CMK (cell line): ENCODE results near the gene RXRA.
A peak's percentile ranks its signal among the peaks of the same experiment; 100 is the strongest.

ENCODE experiments used
- DNase-seq: peaks from one replicate; pipeline ENCODE4 v3.0.0-alpha.2; 2010; ENCODE audit warnings: low read depth

Gene RXRA

GRCh38 chr9:134454476-134454857 lies 128.2 kb downstream of the RXRA start:
- no peak for DNase-seq

DNA sequence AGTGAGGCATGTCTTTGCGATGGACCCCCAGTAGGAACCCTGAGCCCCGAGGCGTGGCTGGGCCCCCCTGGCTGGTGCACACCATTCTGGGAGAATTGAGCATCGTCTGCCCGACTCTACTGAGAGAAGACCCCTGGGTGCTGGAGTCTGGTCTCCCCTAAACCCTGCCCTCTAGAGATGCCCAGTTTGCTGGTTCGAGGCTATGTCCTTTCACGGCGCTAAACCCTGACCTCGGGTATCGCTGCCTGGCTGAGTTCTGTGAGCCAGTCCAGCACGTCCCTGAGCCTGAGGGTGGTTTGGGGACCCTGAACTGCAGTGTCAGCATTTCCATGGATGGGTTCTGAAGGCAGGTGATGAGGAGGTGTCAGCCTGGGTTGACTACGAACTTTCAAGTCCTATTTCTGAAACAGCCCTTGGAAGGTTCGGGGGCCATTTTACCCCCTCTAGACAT lies 128.8 kb downstream of the RXRA start:
- no peak for DNase-seq

- DNase-seq: no peak
These were observed 129.3 kb downstream of the RXRA start for GRCh38 chr9:134455537-134455933.

DNA sequence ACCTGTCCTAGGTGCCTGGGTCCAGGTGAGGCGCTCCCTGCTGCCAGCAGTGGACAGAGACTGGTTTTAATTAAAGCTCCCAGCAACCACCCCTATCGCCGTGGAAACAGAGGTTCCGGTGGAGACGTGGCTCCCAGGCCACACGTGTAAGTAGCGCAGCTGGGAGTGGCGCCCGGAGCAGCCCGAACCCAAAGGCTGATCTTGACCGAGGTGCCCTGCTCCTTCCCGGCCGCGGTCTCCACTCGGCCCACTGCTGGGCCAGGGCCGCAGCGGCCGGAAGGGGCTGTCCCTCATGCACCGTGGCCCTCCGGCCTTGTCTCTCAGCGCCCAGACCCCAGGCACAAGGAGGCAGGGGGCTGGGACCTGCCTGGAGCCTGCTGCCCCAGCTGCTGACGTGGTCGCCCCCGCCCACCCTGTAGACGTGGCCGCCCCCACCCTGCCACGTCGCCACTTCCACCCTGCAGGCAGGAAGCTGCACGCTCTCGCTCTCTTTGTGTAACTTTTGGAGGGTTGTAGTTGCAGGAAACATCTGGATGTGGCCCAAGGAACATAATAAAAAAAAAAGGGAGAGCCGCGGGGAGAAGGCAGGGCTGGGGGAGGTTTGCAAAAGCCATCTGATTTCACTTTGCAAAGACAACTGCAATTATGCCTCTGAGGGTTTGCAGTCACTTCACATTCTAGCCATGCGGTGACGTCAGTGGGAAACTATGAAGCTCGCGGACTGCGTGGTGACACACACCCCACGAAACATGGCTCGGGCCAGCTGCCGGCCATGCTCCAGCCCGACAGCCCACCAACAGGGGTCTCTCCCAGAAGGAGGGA lies 129.9 kb downstream of the RXRA start:
- peak; percentile 91 for DNase-seq

DNA sequence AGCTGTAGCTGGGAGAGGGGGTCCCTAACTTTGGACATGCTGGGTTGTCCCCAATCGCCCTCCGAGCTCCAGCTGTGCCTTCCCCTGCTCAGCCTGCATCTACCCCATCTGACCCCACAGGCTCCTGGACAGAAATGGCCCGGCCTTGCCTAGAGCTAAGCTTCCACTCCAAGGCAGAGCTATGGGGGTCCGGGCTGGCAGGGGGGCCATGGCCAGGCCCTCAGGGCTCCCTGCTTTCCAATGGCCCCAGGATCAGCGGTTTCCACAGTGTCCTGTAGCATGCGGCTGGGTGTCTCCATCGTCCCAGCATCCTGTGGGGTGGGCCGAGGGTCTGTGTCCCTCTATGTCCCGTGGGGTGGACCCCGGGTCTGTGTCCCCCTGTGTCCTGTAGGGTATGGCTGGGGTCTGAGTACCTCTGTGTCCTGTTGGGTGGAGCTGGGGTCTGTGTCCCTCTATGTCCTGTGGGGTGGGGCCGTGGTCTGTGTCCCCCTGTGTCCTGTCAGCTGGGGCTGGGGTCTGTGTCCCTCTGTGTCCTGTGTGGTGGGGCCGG lies 130.6 kb downstream of the RXRA start:
- DNase-seq: no peak

DNA sequence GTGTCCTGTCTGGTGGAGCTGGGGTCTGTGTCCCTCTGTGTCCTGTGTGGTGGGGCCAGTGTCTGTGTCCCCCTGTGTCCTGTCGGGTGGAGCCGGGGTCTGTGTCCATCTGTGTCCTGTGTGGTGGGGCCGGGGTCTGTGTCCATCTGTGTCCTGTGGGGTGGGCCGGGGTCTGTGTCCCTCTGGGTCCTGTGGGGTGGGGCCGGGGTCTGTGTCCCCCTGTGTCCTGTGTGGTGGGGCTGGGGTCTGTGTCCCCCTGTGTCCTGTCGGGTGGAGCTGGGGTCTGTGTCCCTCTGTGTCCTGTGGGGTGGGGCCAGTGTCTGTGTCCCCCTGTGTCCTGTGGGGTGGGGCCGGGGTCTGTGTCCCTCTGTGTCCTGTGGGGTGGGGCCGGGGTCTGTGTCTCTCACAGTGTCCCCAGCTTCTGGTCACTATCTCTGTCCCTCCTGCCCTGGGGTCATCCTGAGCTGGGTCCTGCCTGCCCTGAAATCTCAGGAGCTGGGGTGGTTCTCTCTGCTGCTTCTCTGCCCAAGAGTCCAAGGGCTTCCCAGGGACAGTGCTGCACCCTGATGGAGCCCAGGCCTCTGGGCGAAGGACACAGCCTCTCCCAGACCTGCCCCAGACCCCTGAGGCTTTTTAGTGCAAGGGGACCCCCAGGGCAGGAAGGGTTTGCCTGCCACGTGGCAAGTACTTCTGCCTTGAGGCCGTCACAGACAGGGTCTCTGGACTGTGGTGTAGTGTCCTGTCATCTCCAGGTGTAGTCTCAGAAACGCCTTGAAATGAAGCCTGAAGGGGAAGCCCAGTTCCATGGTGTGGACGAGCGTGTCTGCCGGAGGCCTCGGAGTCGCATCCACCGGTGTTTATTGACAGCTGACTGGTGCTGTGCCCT lies 131.3 kb downstream of the RXRA start:
- DNase-seq: no peak

- DNase-seq: no peak
These were observed 132.2 kb downstream of the RXRA start for GRCh38 chr9:134458207-134459108.

DNA sequence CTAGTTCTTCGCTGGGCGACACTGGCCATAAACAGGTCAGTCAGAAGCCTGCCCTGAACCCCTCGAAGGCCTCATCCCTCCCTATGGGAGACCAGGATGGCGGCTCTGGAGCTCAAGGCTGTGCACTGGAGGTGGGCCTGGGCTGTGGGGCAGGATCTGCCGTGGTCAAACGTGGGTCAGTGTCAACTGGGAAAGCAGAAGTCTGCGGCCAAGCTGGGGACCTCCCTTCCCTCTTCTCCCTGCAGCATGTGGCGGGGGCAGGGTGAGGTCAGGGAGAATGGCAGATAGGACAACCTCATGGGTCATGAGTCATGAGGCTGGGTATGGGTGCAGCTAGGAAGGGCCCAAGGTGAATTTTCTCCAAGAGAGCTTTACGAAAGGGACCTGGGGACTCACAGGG lies 132.9 kb downstream of the RXRA start:
- peak; percentile 67 for DNase-seq

GRCh38 chr9:134459573-134459972 lies 133.3 kb downstream of the RXRA start:
- no peak for DNase-seq

GRCh38 chr9:134460206-134460605 lies 134.0 kb downstream of the RXRA start:
- no peak for DNase-seq

GRCh38 chr9:134460896-134461295 lies 134.6 kb downstream of the RXRA start:
- DNase-seq: no peak

GRCh38 chr9:134461426-134461982 lies 135.2 kb downstream of the RXRA start:
- DNase-seq: no peak

DNA sequence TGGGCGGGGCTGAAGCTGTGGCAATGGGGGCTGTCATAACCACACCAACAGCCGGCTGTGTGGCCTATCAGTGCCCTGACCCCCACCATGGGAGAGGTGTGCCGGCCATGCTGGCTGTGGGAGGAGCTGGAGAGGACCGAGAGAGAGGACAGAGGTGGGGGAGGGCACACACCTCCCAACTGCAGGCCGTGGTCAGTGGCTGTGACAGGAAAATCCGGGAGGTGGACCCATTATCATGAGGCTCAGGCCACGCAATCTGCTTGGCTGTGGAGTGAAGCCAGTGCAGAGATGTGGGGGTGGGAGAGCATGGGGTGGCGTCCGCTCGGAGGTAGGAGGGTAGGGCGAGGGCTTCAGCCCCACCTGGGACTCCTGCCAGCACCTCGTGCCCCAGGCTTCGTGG lies 136.1 kb downstream of the RXRA start:
- DNase-seq: no peak

GRCh38 chr9:134463280-134463679 lies 137.0 kb downstream of the RXRA start:
- no peak for DNase-seq

DNA sequence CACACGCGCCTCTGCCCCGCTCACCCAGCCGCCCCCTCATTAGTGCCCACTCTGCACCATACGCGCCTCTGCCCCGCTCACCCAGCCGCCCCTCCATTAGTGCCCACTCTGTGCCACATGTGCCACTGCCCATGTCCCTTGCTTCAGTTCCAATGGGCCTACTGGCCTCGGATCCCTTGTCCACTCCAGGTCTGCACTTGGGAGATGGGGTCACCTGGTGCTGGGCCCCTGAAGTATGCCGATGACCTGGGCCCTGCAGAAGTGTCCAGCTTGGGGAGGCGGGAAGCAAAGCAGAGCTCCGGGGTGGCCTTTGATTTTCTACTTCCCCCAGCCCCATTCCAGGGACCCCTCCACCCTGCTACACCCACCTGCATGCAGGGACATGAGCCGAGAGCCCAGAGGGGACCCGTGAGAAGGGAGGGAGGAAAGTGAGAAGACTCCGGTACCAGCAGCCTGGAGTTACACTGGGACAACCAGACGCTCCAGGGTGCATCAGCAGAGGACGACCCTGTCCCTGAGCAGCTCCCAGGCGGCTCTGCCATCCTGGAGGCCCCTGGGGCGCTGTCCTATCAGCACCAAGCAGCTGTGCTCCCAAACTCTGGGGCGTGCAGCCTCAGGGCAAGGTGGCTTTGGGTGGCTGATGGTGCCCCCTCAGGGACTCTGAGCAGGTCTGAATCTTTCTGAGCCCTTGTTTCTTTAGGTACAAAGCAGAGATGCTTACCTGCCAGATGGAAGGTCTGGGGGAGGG lies 140.8 kb downstream of the RXRA start:
- no peak for DNase-seq

- DNase-seq: no peak
These were observed 142.1 kb downstream of the RXRA start for GRCh38 chr9:134468358-134468757.

- DNase-seq: no peak
These were observed 143.0 kb downstream of the RXRA start for GRCh38 chr9:134469041-134469875.

DNA sequence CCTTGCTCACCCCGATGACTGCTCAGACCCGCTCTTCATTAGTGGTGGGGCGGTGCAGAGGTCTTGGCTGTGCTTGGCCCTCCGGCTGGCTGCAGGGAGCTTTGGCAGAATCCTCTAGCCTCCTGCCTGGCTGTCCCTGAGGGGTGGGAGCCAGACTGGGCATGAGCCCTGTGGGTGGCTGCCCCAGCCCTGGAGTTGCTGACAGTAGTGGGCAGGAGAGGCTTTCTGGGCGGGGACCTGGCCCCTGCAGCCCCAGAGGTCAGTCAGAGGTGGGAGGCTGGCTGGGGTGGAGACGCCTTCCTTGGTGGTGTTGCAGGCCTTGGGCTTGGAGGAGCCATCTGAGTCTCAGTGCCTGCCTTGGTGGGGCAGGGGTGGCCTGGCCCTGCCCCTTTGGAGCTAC lies 146.0 kb downstream of the RXRA start:
- no peak for DNase-seq

GRCh38 chr9:134473141-134474054 lies 147.1 kb downstream of the RXRA start:
- no peak for DNase-seq
